ENCODE measurements around the gene LRRC71.

DNA sequence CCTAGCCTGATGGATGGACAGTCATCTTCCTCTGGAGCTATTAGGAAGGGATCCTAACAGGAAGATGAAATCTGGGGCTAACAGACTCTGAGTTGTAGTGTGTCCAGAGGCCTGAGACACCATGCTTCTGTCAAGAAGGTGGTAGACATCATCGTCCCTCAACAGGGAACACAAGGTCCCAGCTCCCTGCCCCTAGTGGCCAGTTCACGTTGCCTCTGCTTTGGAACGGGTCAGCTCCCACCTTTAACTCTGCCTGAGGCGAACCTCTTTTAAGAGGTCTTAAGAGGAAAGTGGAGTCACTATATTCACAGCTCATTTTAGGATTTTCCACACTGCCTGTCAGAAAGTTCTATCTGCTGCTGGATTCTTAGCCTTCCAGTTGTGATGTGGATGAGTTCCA, 28.3 kb downstream of the LRRC71 start:
- no peak for TF ChIP-seq POLR2A (IDR thresholded peaks at IDR 0.05; ENCODE audit: extremely low read depth, insufficient read length)
- TF ChIP-seq CTCF (IDR thresholded peaks at IDR 0.05; ENCODE audit: low read depth, low read length), result peak; percentile 16
- no peak for TF ChIP-seq MAX (IDR thresholded peaks at IDR 0.05; ENCODE audit: low read depth, low read length)
